Ishikawa (cell line): Measurements from ENCODE around the gene TOMM20.

Experiments used
- CEBPB ChIP-seq: IDR thresholded peaks from 2 replicates; pipeline ENCODE4 v1.6.1; 2012
- CREB1 ChIP-seq: IDR thresholded peaks from 2 replicates; pipeline ENCODE4 v1.6.1; 2012; ENCODE audit warnings: low read depth
- EGR1 ChIP-seq: IDR thresholded peaks from 2 replicates; pipeline ENCODE4 v1.6.1; 2012
- EP300 ChIP-seq: IDR thresholded peaks from 2 replicates; pipeline ENCODE4 v1.6.1; 2012; ENCODE audit warnings: borderline replicate concordance
- FOXM1 ChIP-seq: IDR thresholded peaks from 2 replicates; pipeline ENCODE4 v1.6.1; 2012; ENCODE audit warnings: low read depth, borderline replicate concordance
- MAX ChIP-seq: IDR thresholded peaks from 2 replicates; pipeline ENCODE4 v1.6.1; 2012
- NFIC ChIP-seq: IDR thresholded peaks from 2 replicates; pipeline ENCODE4 v1.6.1; 2012
- RAD21 ChIP-seq: IDR thresholded peaks from 2 replicates; pipeline ENCODE4 v1.6.1; 2012; ENCODE audit warnings: low read depth
- REST ChIP-seq: IDR thresholded peaks from 2 replicates; pipeline ENCODE4 v1.6.1; 2012; ENCODE audit warnings: low read depth, mild to moderate bottlenecking
- TAF1 ChIP-seq: IDR thresholded peaks from 2 replicates; pipeline ENCODE4 v1.6.1; 2012; ENCODE audit warnings: low read depth, mild to moderate bottlenecking
- TCF12 ChIP-seq: IDR thresholded peaks from 2 replicates; pipeline ENCODE4 v1.6.1; 2012; ENCODE audit warnings: low read depth
- TEAD4 ChIP-seq: IDR thresholded peaks from 2 replicates; pipeline ENCODE4 v1.6.1; 2012
- USF1 ChIP-seq: IDR thresholded peaks from 2 replicates; pipeline ENCODE4 v1.6.1; 2012
- YY1 ChIP-seq: IDR thresholded peaks from 2 replicates; pipeline ENCODE4 v1.6.1; 2012; ENCODE audit warnings: low read depth
- ZBTB7A ChIP-seq: IDR thresholded peaks from 2 replicates; pipeline ENCODE4 v1.6.1; 2012; ENCODE audit warnings: low read depth

Gene TOMM20

GRCh38 chr1:235074523-235075047, 54.1 kb downstream of the TOMM20 start:
- TF ChIP-seq CEBPB, result no peak

GRCh38 chr1:235073968-235074522, 54.6 kb downstream of the TOMM20 start:
- TF ChIP-seq FOXM1 (no peak), EGR1 (no peak), REST (no peak), TAF1 (no peak)

GRCh38 chr1:235073331-235073967, 55.2 kb downstream of the TOMM20 start:
- no peak for TF ChIP-seq YY1
- no peak for TF ChIP-seq TAF1
- peak; percentile 44; the same call in 1 of the 2 replicates for TF ChIP-seq MAX
- no peak for TF ChIP-seq FOXM1
- no peak; the same call in 1 of the 2 replicates for TF ChIP-seq TEAD4
- no peak for TF ChIP-seq ZBTB7A
- no peak for TF ChIP-seq REST
- no peak for TF ChIP-seq CREB1
- no peak for TF ChIP-seq EGR1
- peak; percentile 73 for TF ChIP-seq TCF12
- TF ChIP-seq CEBPB, result peak; percentile 61; the same call in 1 of the 2 replicates
- no peak for TF ChIP-seq RAD21
- peak; percentile 57 for TF ChIP-seq NFIC
- peak; percentile 55; the same call in 1 of the 2 replicates for TF ChIP-seq EP300
- TF ChIP-seq USF1, result no peak

GRCh38 chr1:235072096-235072495, 56.5 kb downstream of the TOMM20 start:
- TF ChIP-seq FOXM1 (no peak), EGR1 (no peak), REST (no peak), NFIC (no peak), RAD21 (no peak), TEAD4 (no peak), MAX (no peak), USF1 (no peak), TAF1 (no peak)

- TF ChIP-seq CREB1, result no peak
- TF ChIP-seq REST, result no peak
- no peak for TF ChIP-seq TAF1
- TF ChIP-seq EP300, result no peak
- no peak for TF ChIP-seq YY1
- no peak for TF ChIP-seq EGR1
- TF ChIP-seq ZBTB7A, result no peak
- TF ChIP-seq USF1, result no peak
- TF ChIP-seq MAX, result no peak
- TF ChIP-seq NFIC, result no peak
- no peak for TF ChIP-seq FOXM1
- no peak for TF ChIP-seq TCF12
- no peak for TF ChIP-seq RAD21
- no peak for TF ChIP-seq TEAD4
- TF ChIP-seq CEBPB, result no peak
Observed at GRCh38 chr1:235070819-235071218, 57.8 kb downstream of the TOMM20 start.
